ENCODE measurements around the gene CELSR1. TPM values are rescaled to one million over a fixed set of nuclear protein-coding genes. Genes with fewer than 3 reads are reported as not detected.

Gene CELSR1
- total and polyA plus RNA-seq, 2 of the 13 experiments (the other 11 are each of a cell fraction or from before 2014, with no cell fraction given) = 0.78 to 1.8 TPM

GRCh38 chr22:46453829-46454503 lies 83.5 kb downstream of the CELSR1 start (continued):
- TF ChIP-seq BORCS8-MEF2B (CRISPR knock-in tag; IDR thresholded peaks at IDR 0.05) (peak; percentile 16), NFIB (CRISPR knock-in tag; IDR thresholded peaks at IDR 0.05; ENCODE audit: borderline replicate concordance) (0 out of 2 replicates have a peak, but pooled peaks have one; percentile 57), TFDP2 (CRISPR knock-in tag; IDR thresholded peaks at IDR 0.05) (no peak)

DNA sequence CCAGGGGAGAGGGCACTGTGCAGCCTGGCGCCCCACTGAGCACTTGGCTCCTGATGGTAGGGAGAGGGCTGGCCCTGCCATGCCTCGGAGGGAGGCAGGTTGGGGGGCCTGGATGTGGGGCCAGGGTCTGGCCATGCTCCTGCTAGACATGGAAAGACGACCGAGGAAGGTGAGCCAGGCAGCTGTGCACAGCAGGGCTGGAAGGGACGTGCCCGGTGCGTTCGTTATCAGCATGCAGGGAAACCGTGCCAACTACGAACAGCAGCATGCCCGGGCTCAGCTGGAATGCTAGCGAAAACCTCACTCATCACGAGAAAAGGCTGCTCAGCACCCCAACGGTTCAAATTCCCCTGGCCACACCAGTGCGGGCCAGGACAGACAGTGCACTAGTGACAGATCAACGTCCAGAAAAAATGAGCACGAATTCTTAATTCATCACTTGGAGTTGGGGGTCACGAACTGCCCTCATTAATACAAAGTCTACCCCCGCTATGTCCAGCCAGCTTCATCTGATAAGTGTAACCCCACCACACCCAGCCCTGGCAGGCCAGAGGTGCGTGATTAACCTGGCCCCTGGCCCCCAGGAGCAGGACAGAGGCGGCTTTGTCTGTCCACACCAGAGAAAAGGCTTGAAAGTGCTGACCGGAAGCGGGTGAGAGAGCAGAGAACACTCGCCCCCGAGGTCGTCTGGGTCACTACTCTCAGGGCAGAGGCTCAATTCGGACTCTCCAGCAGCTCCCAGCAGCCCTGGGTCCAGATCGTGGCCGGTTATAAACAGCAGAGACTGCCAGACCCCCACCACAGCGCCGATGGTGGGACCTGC lies 84.2 kb downstream of the CELSR1 start:
- H4K20me1 ChIP-seq (ENCODE audit: insufficient read depth, low read length) = no peaks in the 10 kb centered on the region
- FAIRE-seq (peak; percentile 74), DNase-seq (ENCODE audit: low spot score) (peak; percentile 83), ATAC-seq (peak; percentile 87)
- POLR2A ChIA-PET = interaction anchor here (0.7 to 1.6 kb wide), 6 partner anchors 9 to 117 kb away, joined by 4 to 11 read pairs (median 5); partner anchors contain the start of gene TRMU
- CTCF ChIA-PET (ENCODE audit: low intra/inter-chr PET ratio, low total read pairs) = no interaction called here
- H3K9me3 ChIP-seq (ENCODE audit: low read length) = no peaks in the 10 kb centered on the region
- peak overlapping the region; percentile 76 for H3K27ac ChIP-seq (ENCODE audit: extremely low read length, insufficient read depth, low read length)
- intact Hi-C loops (cut with micrococcal nuclease; ENCODE audit: unreplicated experiment) (loop anchor here (10.0 kb wide), 1 partner anchor 92 kb away; no protein-coding TSS in a partner anchor), in situ Hi-C loops (cut with HindIII; ENCODE audit: extremely low pct_ligation_motif_present, low pct_unique_long_range_greater_than_20kb) (no loop called here)
- 8% methylated on average over 22 of the region's 31 CpGs for WGBS (ENCODE audit: low lambda C conversion rate)
- H3K79me2 ChIP-seq (ENCODE audit: insufficient read depth, low read length) = no peaks in the 10 kb centered on the region
- peak overlapping the region; percentile 61 for H3K9ac ChIP-seq (ENCODE audit: insufficient read depth, low read depth, low read length)
- no peaks in the 10 kb centered on the region for H3K36me3 ChIP-seq (replicated peaks in 1 of 2; ENCODE audit: control insufficient read depth in 1 of 2, insufficient read depth in 2 of 2, low read length in 2 of 2)
- peak overlapping the region; percentile 83 for H3K4me2 ChIP-seq (ENCODE audit: low read depth, low read length)
- BruUV-seq (replicated peaks) = no TSS peak
- H3K27me3 ChIP-seq (ENCODE audit: control insufficient read depth in 1 of 2, insufficient read depth in 2 of 2, low read length in 2 of 2) = no peaks in the 10 kb centered on the region; a peak in 1 of 5 replicates
- peaks cover 84% of the 10 kb centered on the region for H3K4me1 ChIP-seq (ENCODE audit: insufficient read depth, low read length)
- H2AFZ ChIP-seq (ENCODE audit: low read length) = no peak overlapping the region
- H3K4me3 ChIP-seq (replicated peaks in 1 of 3; ENCODE audit: insufficient read depth in 1 of 3, low read depth in 2 of 3, low read length in 3 of 3) = peak overlapping the region; percentile 8 to 58 (median 12); a peak in 5 of 6 replicates
- TF ChIP-seq, protein P1, sequence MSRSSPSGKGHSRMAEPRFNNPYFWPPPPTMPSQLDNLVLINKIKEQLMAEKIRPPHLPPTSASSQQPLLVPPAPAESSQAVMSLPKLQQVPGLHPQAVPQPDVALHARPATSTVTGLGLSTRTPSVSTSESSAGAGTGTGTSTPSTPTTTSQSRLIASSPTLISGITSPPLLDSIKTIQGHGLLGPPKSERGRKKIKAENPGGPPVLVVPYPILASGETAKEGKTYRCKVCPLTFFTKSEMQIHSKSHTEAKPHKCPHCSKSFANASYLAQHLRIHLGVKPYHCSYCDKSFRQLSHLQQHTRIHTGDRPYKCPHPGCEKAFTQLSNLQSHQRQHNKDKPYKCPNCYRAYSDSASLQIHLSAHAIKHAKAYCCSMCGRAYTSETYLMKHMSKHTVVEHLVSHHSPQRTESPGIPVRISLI (CRISPR knock-in tag; IDR thresholded peaks at IDR 0.05; ENCODE audit: borderline replicate concordance) = peak; percentile 56; the same call in 1 of the 2 replicates
- no peak for TF ChIP-seq KMT2B (CRISPR knock-in tag; IDR thresholded peaks at IDR 0.05)
- no peak for TF ChIP-seq ZNF781 (CRISPR knock-in tag; IDR thresholded peaks at IDR 0.05; ENCODE audit: borderline replicate concordance, not compliant biosample characterization)
- no peak for TF ChIP-seq ZNF547 (CRISPR knock-in tag; IDR thresholded peaks at IDR 0.05)
- 0 out of 2 replicates have a peak, but pooled peaks have one; percentile 32 for TF ChIP-seq ZSCAN25 (CRISPR knock-in tag; IDR thresholded peaks at IDR 0.05)
- TF ChIP-seq SNAI1 (CRISPR knock-in tag; IDR thresholded peaks at IDR 0.05; ENCODE audit: borderline replicate concordance) = no peak
- TF ChIP-seq ZBTB49 (CRISPR knock-in tag; IDR thresholded peaks at IDR 0.05; ENCODE audit: borderline replicate concordance) = no peak
- peak; percentile 53; the same call in 1 of the 2 replicates for TF ChIP-seq ZNF143 (CRISPR knock-in tag; IDR thresholded peaks at IDR 0.05)
- TF ChIP-seq ZNF747 (CRISPR knock-in tag; IDR thresholded peaks at IDR 0.05; ENCODE audit: borderline replicate concordance) = peak; percentile 55; the same call in 1 of the 2 replicates
- no peak for TF ChIP-seq CHD2 (IDR thresholded peaks at IDR 0.05; ENCODE audit: low read depth, low read length)
- TF ChIP-seq IRF2 (CRISPR knock-in tag; IDR thresholded peaks at IDR 0.05) = peak; percentile 85; the same call in 1 of the 2 replicates
- peak; percentile 96; the same call in 1 of the 2 replicates for TF ChIP-seq RXRA (CRISPR knock-in tag; IDR thresholded peaks at IDR 0.05)
